ENCODE results near the gene SCAPER. TPM values are rescaled to one million over a fixed set of nuclear protein-coding genes. Genes with fewer than 3 reads are reported as not detected.

SCAPER gene
- total RNA-seq, 1 experiment from 2014 or later: 7.4 TPM

DNA sequence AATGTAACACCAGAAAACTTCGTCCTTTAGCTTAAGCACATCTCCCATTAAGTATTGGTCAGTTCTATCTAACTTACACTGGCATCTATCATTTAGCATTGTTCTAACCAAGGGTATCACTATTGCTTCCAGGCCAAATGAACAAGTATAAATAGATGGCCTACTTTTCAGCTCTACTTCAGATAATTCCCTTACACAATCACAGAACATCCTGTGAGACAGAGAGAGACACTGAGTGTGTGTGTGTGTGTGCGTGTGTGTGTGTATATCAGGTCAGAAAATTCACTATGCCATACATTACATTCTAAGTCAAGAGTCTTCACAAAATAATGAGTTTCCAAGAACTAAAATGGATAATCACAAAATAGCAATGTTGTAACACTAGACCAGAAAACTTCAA is 39.1 kb downstream of the SCAPER start:
- Histone ChIP-seq H3K23ac (ENCODE audit: insufficient read length, low read depth, low read length) (no peak overlapping the region), H2BK5ac (ENCODE audit: insufficient read length, low read length) (no peak overlapping the region), H3K18ac (ENCODE audit: insufficient read length, low read depth, low read length) (no peak overlapping the region), H3K79me1 (ENCODE audit: insufficient read depth, low read depth, low read length, poor library complexity, severe bottlenecking) (no peaks in the 10 kb centered on the region), H3K27me3 (ENCODE audit: insufficient read depth, low read length) (no peaks in the 10 kb centered on the region), H4K5ac (ENCODE audit: insufficient read length, low read depth, low read length) (no peak overlapping the region), H3K14ac (ENCODE audit: insufficient read depth, low read length) (no peak overlapping the region), H3K4me2 (ENCODE audit: insufficient read depth, insufficient read length, low read length) (no peak overlapping the region), H3K79me2 (ENCODE audit: insufficient read depth, low read length) (no peaks in the 10 kb centered on the region), H3K27ac (ENCODE audit: insufficient read length, low read depth, low read length) (no peak overlapping the region), H2BK20ac (ENCODE audit: low read depth, low read length, poor library complexity, severe bottlenecking) (no peak overlapping the region), H2BK15ac (ENCODE audit: low read depth, low read length) (no peak overlapping the region), H3K23me2 (ENCODE audit: insufficient read length, low read depth, low read length, poor library complexity, severe bottlenecking) (no peaks in the 10 kb centered on the region), H4K8ac (replicated peaks; ENCODE audit: insufficient read length, low read depth, low read length) (no peak overlapping the region), H3T11ph (ENCODE audit: low read length) (no peak overlapping the region), H3K9me3 (ENCODE audit: control insufficient read depth, low read depth, low read length) (no peaks in the 10 kb centered on the region), H2BK120ac (ENCODE audit: low read depth, low read length, poor library complexity, severe bottlenecking) (no peak overlapping the region), H4K91ac (ENCODE audit: insufficient read length, low read depth, low read length) (no peak overlapping the region), H4K20me1 (ENCODE audit: control insufficient read depth, insufficient read depth, insufficient read length) (no peaks in the 10 kb centered on the region), H3K4ac (ENCODE audit: low read depth, low read length) (no peak overlapping the region), H2BK12ac (ENCODE audit: insufficient read length, low read depth, low read length) (no peak overlapping the region), H3K4me1 (ENCODE audit: insufficient read depth, low read length) (no peaks in the 10 kb centered on the region), H3K9ac (ENCODE audit: extremely low read depth, insufficient read length, low read length) (no peak overlapping the region), H2AK5ac (ENCODE audit: insufficient read length, low read length) (no peak overlapping the region), H3K56ac (ENCODE audit: insufficient read length, low read depth, low read length) (no peak overlapping the region), H2AFZ (ENCODE audit: low read length) (no peak overlapping the region)
- H3K27ac Mint-ChIP-seq: no peak overlapping the region
- no CpG with 5 or more reads among the region's 2 CpGs for WGBS (ENCODE audit: extremely low coverage, insufficient read length, low lambda C conversion rate)
- H3K27me3 Mint-ChIP-seq (ENCODE audit: low read depth): no peaks in the 10 kb centered on the region
- TF ChIP-seq, protein P1, sequence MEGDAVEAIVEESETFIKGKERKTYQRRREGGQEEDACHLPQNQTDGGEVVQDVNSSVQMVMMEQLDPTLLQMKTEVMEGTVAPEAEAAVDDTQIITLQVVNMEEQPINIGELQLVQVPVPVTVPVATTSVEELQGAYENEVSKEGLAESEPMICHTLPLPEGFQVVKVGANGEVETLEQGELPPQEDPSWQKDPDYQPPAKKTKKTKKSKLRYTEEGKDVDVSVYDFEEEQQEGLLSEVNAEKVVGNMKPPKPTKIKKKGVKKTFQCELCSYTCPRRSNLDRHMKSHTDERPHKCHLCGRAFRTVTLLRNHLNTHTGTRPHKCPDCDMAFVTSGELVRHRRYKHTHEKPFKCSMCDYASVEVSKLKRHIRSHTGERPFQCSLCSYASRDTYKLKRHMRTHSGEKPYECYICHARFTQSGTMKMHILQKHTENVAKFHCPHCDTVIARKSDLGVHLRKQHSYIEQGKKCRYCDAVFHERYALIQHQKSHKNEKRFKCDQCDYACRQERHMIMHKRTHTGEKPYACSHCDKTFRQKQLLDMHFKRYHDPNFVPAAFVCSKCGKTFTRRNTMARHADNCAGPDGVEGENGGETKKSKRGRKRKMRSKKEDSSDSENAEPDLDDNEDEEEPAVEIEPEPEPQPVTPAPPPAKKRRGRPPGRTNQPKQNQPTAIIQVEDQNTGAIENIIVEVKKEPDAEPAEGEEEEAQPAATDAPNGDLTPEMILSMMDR (conservative IDR thresholded peaks at IDR 0.05): no peak
- H3K4me1 Mint-ChIP-seq: peaks cover 3 to 4% of the 10 kb centered on the region in 2 experiments; a peak in 3 of 4 replicates
- H3K36me3 Mint-ChIP-seq (ENCODE audit: insufficient read depth in 1 of 3, low read depth in 3 of 3): no peaks in the 10 kb centered on the region
- no peak for DNase-seq
- H3K9me3 Mint-ChIP-seq: no peaks in the 10 kb centered on the region
- H3K4me3 Mint-ChIP-seq: no peak overlapping the region

All from H9 (cell line).